ENCODE results near the gene CLCN6.
A peak's percentile ranks its signal among the peaks of the same experiment; 100 is the strongest.

Gene CLCN6

DNA sequence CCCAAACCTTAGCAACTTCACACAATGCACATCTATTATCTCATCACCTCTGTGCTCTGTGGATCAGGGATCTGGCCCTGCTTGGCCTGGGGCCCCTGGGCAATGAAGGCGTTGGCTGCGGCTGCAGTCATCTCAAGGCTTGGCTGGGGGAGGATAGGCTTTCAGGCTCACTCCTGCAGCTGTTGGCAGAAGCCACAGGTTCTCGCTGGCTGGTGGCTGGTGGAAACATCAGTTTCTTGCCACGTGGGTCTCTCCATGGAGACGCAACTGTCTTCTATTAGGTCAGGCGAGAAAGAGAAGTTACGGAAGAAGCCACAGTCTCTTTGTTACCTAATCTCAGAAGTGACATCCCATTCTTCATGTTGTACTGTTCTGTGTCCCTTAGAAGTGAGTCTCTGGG, 45.2 kb downstream of the CLCN6 start:
- no peak for DNase-seq
- TF ChIP-seq GATA1 (IDR thresholded peaks at IDR 0.05; ENCODE audit: low read depth, low read length): no peak
- no peak for TF ChIP-seq POLR2A (IDR thresholded peaks at IDR 0.05; ENCODE audit: low read length)

- no peak for TF ChIP-seq POLR2A (IDR thresholded peaks at IDR 0.05; ENCODE audit: low read length)
- no peak for TF ChIP-seq GATA1 (IDR thresholded peaks at IDR 0.05; ENCODE audit: low read depth, low read length)
- no peak for DNase-seq
These were observed 48.5 kb downstream of the CLCN6 start for GRCh38 chr1:11854519-11854918.

DNA sequence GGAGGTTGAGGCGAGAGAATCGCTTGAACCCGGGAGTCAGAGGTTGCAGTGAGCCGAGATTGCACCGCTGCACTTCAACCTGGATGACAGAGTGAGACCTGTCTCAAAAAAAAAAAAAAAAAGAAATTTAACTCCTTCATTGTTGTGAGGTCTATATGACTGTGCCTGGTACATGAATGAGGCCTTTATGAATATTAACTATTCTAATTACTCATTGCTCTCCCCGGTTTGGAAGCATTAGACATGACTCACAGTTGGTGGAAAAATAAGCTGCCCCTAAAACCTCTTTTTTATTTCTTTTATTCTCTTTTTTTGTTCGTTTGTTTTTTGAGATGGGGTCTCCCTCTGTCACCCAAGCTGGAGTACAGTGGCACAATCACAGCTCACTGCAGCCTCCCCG, 49.4 kb downstream of the CLCN6 start:
- TF ChIP-seq GATA1 (IDR thresholded peaks at IDR 0.05; ENCODE audit: low read depth, low read length) (no peak), POLR2A (IDR thresholded peaks at IDR 0.05; ENCODE audit: low read length) (no peak)
- no peak for DNase-seq

- DNase-seq: no peak
- TF ChIP-seq POLR2A (IDR thresholded peaks at IDR 0.05; ENCODE audit: low read length): no peak
- no peak for TF ChIP-seq GATA1 (IDR thresholded peaks at IDR 0.05; ENCODE audit: low read depth, low read length)
These were observed 50.7 kb downstream of the CLCN6 start for GRCh38 chr1:11856698-11857097.

DNA sequence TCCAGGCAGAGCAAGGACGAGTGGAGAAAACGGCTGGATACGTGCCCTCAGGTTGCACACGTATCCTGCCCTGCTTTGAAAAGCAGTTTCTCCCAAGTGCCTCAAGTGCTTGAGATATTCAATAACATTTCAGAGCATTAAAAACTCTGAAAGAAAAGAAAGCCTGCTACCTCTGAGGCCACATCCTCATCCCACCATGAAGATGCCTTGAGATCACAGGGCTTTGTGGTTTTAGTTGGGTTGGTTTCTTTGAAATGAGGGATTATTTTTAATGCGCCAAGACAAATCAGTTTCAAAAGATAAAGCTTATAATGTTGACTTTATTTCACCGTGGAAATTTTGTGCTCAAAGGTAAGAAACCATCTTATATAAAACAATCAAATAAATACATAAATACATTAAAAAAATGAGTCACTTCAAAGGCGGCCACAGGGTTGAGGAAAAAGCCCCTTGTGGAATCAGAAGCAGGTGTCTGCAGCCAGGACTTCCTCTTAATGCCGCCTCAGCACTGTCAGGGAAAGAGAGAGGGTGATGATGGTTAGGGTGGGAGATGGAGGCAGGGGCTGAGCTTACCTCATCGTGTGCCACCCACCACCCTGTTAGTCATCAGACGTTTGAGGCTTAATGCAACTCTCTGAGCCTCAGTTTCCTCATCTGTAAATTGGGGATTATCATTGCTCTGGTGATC, 51.3 kb downstream of the CLCN6 start:
- DNase-seq: no peak
- TF ChIP-seq GATA1 (IDR thresholded peaks at IDR 0.05; ENCODE audit: low read depth, low read length) (no peak), POLR2A (IDR thresholded peaks at IDR 0.05; ENCODE audit: low read length) (no peak)

- no peak for TF ChIP-seq POLR2A (IDR thresholded peaks at IDR 0.05; ENCODE audit: low read length)
- no peak for TF ChIP-seq GATA1 (IDR thresholded peaks at IDR 0.05; ENCODE audit: low read depth, low read length)
- no peak for DNase-seq
These were observed 52.2 kb downstream of the CLCN6 start for GRCh38 chr1:11858158-11858557.

GRCh38 chr1:11858613-11858967, 52.6 kb downstream of the CLCN6 start, which contains the start of gene NPPB:
Gene NPPB (minus strand): TSS chr1:11858945. CDS start chr1:11858833, 112 bp downstream.
- no peak for TF ChIP-seq POLR2A (IDR thresholded peaks at IDR 0.05; ENCODE audit: low read length)
- no peak for TF ChIP-seq GATA1 (IDR thresholded peaks at IDR 0.05; ENCODE audit: low read depth, low read length)
- no peak for DNase-seq

- no peak for TF ChIP-seq GATA1 (IDR thresholded peaks at IDR 0.05; ENCODE audit: low read depth, low read length)
- no peak for TF ChIP-seq POLR2A (IDR thresholded peaks at IDR 0.05; ENCODE audit: low read length)
- peak; percentile 79 to 84 for DNase-seq
These were observed 53.2 kb downstream of the CLCN6 start for GRCh38 chr1:11858968-11859871.

GRCh38 chr1:11860083-11860482, 54.1 kb downstream of the CLCN6 start:
- TF ChIP-seq POLR2A (IDR thresholded peaks at IDR 0.05; ENCODE audit: low read length) (no peak), GATA1 (IDR thresholded peaks at IDR 0.05; ENCODE audit: low read depth, low read length) (no peak)
- DNase-seq: no peak

GRCh38 chr1:11860587-11860986, 54.6 kb downstream of the CLCN6 start:
- no peak for DNase-seq
- TF ChIP-seq GATA1 (IDR thresholded peaks at IDR 0.05; ENCODE audit: low read depth, low read length): no peak
- no peak for TF ChIP-seq POLR2A (IDR thresholded peaks at IDR 0.05; ENCODE audit: low read length)

DNA sequence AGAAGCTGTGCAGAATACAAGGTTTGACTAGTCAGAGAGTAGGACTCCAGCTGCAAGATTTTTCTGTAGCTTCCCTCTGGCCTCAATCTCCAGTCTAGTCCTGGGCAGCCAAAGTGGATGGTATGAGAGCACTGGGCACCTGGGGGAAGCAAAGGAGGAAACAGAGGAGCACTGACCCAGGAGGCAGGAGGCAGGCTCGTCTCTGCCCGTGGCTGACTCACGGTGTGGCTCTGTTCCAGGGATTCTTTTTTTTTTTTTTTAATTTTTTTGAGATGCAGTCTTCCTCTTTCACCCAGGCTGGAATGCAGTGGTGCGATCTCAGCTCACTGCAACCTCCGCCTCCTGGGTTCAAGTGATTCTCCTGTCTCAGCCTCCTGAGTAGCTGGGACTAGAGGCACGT, 56.9 kb downstream of the CLCN6 start:
- DNase-seq: no peak
- TF ChIP-seq GATA1 (IDR thresholded peaks at IDR 0.05; ENCODE audit: low read depth, low read length) (no peak), POLR2A (IDR thresholded peaks at IDR 0.05; ENCODE audit: low read length) (no peak)

DNA sequence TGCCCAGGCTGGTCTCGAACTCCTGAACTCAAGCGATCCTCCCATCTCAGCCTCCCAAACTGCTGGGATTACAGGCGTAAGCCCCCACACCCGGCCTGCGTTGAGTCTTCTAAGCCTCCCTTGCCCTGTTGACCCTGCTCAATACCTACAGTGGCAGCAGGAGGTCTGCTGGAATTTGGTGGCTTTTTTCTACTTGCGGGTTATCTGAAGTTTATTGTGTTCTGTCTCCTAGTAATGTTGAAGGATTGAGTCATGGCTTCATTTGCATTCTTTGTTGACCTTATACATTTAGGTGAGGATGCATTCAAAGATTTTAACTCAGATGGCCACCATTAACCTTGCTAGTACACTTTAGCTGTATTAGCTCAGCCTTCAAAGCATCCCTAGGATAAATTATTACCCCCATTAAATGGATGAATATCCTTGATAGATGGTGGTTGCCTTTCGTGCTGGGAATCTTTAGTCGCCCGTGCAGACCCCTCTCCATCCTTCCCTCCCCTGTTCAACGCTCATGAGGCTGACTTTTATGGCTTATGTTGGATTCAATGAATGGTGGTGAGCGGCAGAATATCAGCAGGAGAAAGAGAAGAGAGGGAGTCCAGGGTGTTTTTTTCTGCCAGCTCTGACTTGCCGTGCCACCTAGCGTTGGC, 62.5 kb downstream of the CLCN6 start:
- TF ChIP-seq POLR2A (IDR thresholded peaks at IDR 0.05; ENCODE audit: low read length) (no peak), GATA1 (IDR thresholded peaks at IDR 0.05; ENCODE audit: low read depth, low read length) (no peak)
- no peak for DNase-seq

- no peak for DNase-seq
- TF ChIP-seq GATA1 (IDR thresholded peaks at IDR 0.05; ENCODE audit: low read depth, low read length) (no peak), POLR2A (IDR thresholded peaks at IDR 0.05; ENCODE audit: low read length) (no peak)
These were observed 63.1 kb downstream of the CLCN6 start for GRCh38 chr1:11869104-11869503.

DNA sequence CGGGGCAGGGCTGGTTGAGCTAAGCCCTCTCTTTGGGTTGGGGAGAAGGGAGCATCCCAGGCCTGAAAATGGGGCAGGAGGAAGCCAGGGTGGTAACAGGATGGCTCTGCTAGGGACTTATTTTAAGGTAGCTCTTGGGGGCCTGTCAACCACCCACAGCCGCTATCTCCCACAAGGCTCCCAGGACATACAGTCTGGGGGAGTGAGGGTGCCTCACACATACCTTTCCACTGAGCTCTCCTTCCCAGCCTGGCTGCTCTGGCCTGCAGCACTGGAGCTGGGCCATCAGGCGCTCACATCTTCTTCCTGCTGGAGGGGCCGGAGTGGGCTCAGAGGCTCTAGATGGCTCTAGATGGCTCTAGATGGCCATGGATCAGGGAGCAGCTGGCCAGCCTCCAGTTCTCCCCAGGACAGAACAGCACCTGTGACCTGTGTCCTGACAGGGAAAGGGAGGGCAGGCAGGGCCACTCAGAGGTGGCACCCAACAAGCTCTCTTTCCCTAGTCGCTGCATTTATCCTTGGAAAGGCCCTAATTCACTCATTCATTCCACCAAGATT, 63.7 kb downstream of the CLCN6 start:
- no peak for DNase-seq
- TF ChIP-seq GATA1 (IDR thresholded peaks at IDR 0.05; ENCODE audit: low read depth, low read length) (no peak), POLR2A (IDR thresholded peaks at IDR 0.05; ENCODE audit: low read length) (no peak)
